Type B pancreatic cell (in vitro differentiated cells): ENCODE results near the gene OR10V1. TPM values are rescaled to one million over a fixed set of nuclear protein-coding genes. Genes with fewer than 3 reads are reported as not detected.
A peak's percentile ranks its signal among the peaks of the same experiment; 100 is the strongest.

Experiments used
- DNase-seq: peaks from one replicate; pipeline ENCODE4 v3.0.0; 2021; ENCODE audit warnings: mixed read lengths; ENCODE audit not compliant: unreplicated experiment; ENCODE audit errors: extremely low spot score
- H3K27ac Mint-ChIP-seq: 2 replicates; pipeline ENCODE4 v1.8.0; 2021; ENCODE audit warnings: mild to moderate bottlenecking, mixed read lengths
- H3K27me3 Mint-ChIP-seq: 2 replicates; pipeline ENCODE4 v1.8.0; 2021; ENCODE audit warnings: mixed read lengths
- H3K36me3 Mint-ChIP-seq: 2 replicates; pipeline ENCODE4 v1.8.0; 2021; ENCODE audit warnings: mixed read lengths
- H3K4me1 Mint-ChIP-seq: one replicate; pipeline ENCODE4 v1.8.0; 2021; ENCODE audit warnings: mixed read lengths; ENCODE audit not compliant: unreplicated experiment
- H3K4me3 Mint-ChIP-seq: 2 replicates; pipeline ENCODE4 v1.8.0; 2021; ENCODE audit warnings: mild to moderate bottlenecking, mixed read lengths
- H3K9me3 Mint-ChIP-seq: 2 replicates; pipeline ENCODE4 v1.8.0; 2021; ENCODE audit warnings: mixed read lengths
- total RNA-seq: library from RNA; stranded (reverse); gene quantifications from 2 replicates; pipeline ENCODE4 v1.2.1, GENCODE V29; 2021; ENCODE audit warnings: low replicate concordance
- TF ChIP-seq, protein P1 (sequence below): fragments of 200-600 bp; sonication (generic); conservative IDR thresholded peaks from 2 replicates; pipeline ENCODE4 v1.5.0; 2021; ENCODE audit warnings: antibody characterized with exemption, mild to moderate bottlenecking

OR10V1 gene
- total RNA-seq, 1 donor from 2014 or later = not detected

DNA sequence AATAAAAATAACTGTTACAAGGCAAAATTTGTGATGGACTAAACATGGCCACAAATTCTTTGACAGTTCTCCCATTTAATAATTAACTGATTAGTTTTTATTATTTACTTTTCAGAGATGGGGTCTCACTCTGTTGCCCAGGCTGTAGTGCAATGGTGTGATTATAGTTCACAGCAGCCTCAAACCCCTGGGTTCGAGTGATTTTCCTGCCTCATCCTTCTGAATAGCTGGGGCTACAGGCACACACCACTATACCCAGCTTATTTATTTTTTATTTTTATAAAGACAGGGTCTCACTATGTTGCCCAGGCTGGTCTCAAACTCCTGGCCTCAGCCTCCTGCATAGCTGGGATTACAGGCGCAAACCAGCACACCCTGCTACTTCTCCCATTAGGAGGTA lies 40.4 kb downstream of the OR10V1 start:
- TF ChIP-seq, protein P1, sequence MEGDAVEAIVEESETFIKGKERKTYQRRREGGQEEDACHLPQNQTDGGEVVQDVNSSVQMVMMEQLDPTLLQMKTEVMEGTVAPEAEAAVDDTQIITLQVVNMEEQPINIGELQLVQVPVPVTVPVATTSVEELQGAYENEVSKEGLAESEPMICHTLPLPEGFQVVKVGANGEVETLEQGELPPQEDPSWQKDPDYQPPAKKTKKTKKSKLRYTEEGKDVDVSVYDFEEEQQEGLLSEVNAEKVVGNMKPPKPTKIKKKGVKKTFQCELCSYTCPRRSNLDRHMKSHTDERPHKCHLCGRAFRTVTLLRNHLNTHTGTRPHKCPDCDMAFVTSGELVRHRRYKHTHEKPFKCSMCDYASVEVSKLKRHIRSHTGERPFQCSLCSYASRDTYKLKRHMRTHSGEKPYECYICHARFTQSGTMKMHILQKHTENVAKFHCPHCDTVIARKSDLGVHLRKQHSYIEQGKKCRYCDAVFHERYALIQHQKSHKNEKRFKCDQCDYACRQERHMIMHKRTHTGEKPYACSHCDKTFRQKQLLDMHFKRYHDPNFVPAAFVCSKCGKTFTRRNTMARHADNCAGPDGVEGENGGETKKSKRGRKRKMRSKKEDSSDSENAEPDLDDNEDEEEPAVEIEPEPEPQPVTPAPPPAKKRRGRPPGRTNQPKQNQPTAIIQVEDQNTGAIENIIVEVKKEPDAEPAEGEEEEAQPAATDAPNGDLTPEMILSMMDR = no peak
- H3K4me3 Mint-ChIP-seq = no peak overlapping the region

DNA sequence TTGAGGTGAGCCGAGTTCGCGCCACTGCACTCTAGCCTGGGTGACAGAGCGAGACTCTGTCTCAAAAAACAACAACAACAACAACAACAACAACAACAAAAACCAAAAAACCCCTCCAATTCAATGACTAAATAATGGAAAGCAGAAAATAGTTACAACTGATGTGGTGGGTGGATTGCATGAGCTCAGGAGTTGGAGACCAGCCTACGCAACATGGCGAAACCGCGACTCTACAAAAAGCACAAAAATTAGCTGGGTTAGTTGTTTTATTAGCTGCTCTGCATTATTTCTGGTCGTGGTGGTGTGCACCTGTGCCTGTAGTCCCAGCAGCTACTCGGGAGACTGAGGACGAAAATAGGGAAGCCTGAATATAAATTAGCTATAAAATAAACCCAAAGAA lies 42.2 kb downstream of the OR10V1 start:
- H3K4me1 Mint-ChIP-seq = peaks cover 24% of the 10 kb centered on the region
- H3K4me3 Mint-ChIP-seq = peak overlapping the region; percentile 45
- H3K36me3 Mint-ChIP-seq = peaks cover 7% of the 10 kb centered on the region
- peaks cover 4% of the 10 kb centered on the region for H3K27me3 Mint-ChIP-seq
- TF ChIP-seq, protein P1 = no peak
- H3K9me3 Mint-ChIP-seq = no peaks in the 10 kb centered on the region
- no peak for DNase-seq
- H3K27ac Mint-ChIP-seq = no peak overlapping the region

More for the DNA sequence above, 40.4 kb downstream of the OR10V1 start:
- H3K9me3 Mint-ChIP-seq = no peaks in the 10 kb centered on the region
- H3K36me3 Mint-ChIP-seq = no peaks in the 10 kb centered on the region
- peaks cover 4% of the 10 kb centered on the region for H3K27me3 Mint-ChIP-seq
- H3K4me1 Mint-ChIP-seq = peaks cover 7% of the 10 kb centered on the region
- no peak overlapping the region for H3K27ac Mint-ChIP-seq
- no peak for DNase-seq

GRCh38 chr11:59669611-59670009 lies 44.0 kb downstream of the OR10V1 start:
- TF ChIP-seq, protein P1 = peak; percentile 40
- peaks cover 26% of the 10 kb centered on the region for H3K4me1 Mint-ChIP-seq
- H3K27ac Mint-ChIP-seq = peak overlapping the region; percentile 100
- H3K9me3 Mint-ChIP-seq = no peaks in the 10 kb centered on the region
- peak overlapping the region; percentile 98 for H3K4me3 Mint-ChIP-seq
- no peaks in the 10 kb centered on the region for H3K27me3 Mint-ChIP-seq
- DNase-seq = no peak
- H3K36me3 Mint-ChIP-seq = peaks cover 14% of the 10 kb centered on the region

- Mint-ChIP-seq H3K36me3 (peaks cover 14% of the 10 kb centered on the region), H3K27me3 (no peaks in the 10 kb centered on the region), H3K4me1 (peaks cover 26% of the 10 kb centered on the region), H3K4me3 (peak within 1 kb of the TSS; percentile 98), H3K27ac (peak within 1 kb of the TSS; percentile 100), H3K9me3 (no peaks in the 10 kb centered on the region)
- DNase-seq = peak; percentile 98
- TF ChIP-seq, protein P1 = no peak
Measured at GRCh38 chr11:59668950-59669610, 44.6 kb downstream of the OR10V1 start, which contains the start of gene PATL1. PATL1 (minus strand) TSS chr11:59669037; CDS start chr11:59668895, 142 bp downstream.

DNA sequence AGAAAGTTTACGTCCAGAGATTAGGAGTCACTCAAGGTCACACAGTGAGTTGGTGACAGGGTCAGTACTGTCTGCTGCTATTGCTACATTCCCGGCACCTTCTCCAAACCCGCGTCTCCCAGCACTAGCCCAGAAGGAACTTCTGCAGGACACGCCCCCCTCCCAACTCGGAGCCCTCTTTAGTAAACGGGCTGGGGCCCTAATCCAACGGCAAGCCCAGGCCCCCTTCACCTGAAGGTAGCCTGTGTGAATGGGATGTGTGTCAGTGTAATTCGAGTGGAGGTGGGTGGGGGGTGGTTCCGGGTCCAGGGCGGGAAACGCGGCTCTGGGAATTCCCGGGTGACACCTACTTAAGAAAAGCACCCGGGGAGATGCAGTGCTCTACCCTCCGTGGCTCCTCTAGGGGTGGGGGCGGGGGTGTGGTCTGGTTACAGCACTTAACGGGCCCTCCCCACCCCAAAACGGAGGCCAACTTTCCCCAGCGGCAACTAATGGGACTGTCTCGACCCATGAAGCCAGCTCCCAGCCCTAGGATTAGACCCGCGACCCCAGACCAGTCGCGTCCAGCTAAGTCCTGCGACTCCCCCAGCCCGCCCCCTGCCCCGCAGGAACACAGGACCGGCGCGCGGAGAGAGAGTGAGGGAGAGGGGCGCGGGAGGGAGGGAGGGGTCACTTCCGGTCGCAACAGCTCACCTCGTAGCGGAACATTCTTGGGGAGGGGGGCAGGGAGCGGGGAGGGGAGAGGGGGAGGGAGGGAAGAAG lies 45.3 kb downstream of the OR10V1 start:
- Mint-ChIP-seq H3K27me3 (no peaks in the 10 kb centered on the region), H3K27ac (peak overlapping the region; percentile 78), H3K36me3 (peaks cover 14% of the 10 kb centered on the region), H3K4me1 (peaks cover 26% of the 10 kb centered on the region), H3K4me3 (peak overlapping the region; percentile 92), H3K9me3 (no peaks in the 10 kb centered on the region)
- DNase-seq = no peak
- TF ChIP-seq, protein P1 = peak; percentile 59
